Colonic mucosa (tissue), 4 donors: ENCODE data around the gene TNS3. TPM values are rescaled to one million over a fixed set of nuclear protein-coding genes. Genes with fewer than 3 reads are reported as not detected.

Experiments used
- DNase-seq: peaks from one replicate; pipeline ENCODE4 v3.0.0-alpha.2; 2020
- H3K27ac ChIP-seq: fragments of 200-600 bp; one replicate; pipeline ENCODE4 v1.8.0; 2021
- H3K27me3 ChIP-seq: fragments of 200-600 bp; one replicate; pipeline ENCODE4 v1.8.0; 2021
- H3K36me3 ChIP-seq: fragments of 200-600 bp; one replicate; pipeline ENCODE4 v1.8.0; 2021
- H3K4me1 ChIP-seq: fragments of 200-600 bp; one replicate; pipeline ENCODE4 v1.8.0; 2021; ENCODE audit warnings: mild to moderate bottlenecking
- H3K4me3 ChIP-seq: fragments of 200-600 bp; one replicate; pipeline ENCODE4 v1.8.0; 2021
- H3K9ac ChIP-seq, 2 donors: one replicate each; pipeline ENCODE4 v1.7.0; 2013; ENCODE audit warnings: control low read depth in 2 of 2, low read depth in 2 of 2, low read length in 2 of 2
- H3K9me3 ChIP-seq: fragments of 200-600 bp; one replicate; pipeline ENCODE4 v1.8.0; 2021
- CTCF ChIP-seq: fragments of 200-600 bp; IDR thresholded peaks from one replicate; pipeline ENCODE4 v1.8.0; 2022; ENCODE audit warnings: antibody characterized with exemption, mild to moderate bottlenecking
- intact Hi-C: fragments of 100-400 bp; cut with DNase I; formaldehyde crosslinking; loops from one replicate; pipeline ENCODE4 v1.14.1; 2022
- total RNA-seq, 2 donors: library from RNA; stranded (reverse); fragmentation: NEBNext Ultra II Directional in 1 of 2; extraction: Animal tissue kit (Norgen Biotek cat#: 25700) in 1 of 2; gene quantifications; one replicate each; pipeline ENCODE4 v1.2.1, GENCODE V29; 2021
- donor health status: healthy.
- donor health status: DM: no; HTN: no; CAD: no.
- donor health status: DM: no; HTN: no; CAD: no.

The TNS3 gene
- total RNA-seq, 2 donors from 2014 or later: 41.1 to 58.2 TPM

DNA sequence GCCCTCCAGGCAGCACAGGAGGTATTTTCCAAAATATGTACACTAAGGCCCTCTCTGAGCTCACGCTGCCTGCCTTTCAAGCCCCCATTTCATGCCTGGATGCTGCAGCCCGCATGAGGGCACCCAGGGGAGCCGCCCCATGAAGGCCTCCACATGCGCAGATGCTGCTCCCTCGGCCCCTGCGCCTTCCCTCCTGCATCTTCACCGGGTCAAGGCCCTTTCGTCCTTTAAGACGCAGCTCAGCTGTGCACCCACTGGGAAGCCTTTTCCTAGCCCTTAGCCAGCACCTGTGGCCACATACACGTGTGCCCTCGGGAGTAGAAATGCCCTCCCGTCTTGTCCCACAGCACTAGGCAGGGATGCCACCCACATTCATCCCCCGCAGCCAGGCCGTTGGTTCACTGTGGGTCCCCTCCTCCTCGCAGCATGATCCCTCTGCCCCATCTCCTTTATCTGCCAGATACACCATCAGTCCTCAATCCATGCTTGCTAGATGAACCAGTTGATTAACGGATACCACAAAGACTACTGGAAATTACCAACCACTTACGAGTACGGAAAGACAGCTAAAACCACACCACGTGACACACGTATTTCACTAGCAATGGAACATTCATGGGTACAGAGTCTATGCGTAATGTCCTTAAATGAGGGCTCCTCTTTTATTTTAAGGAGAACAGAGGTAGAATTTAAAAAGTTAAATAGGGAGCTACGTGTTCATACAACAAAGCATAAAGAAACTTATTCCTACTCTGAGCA is 278.0 kb downstream of the TNS3 start:
- H3K36me3 ChIP-seq: no peaks in the 10 kb centered on the region
- no peak for TF ChIP-seq CTCF
- no peak overlapping the region for H3K27ac ChIP-seq
- H3K9me3 ChIP-seq: no peaks in the 10 kb centered on the region
- peak; percentile 10 for DNase-seq
- H3K4me1 ChIP-seq: no peaks in the 10 kb centered on the region
- no peaks in the 10 kb centered on the region for H3K27me3 ChIP-seq
- no peak overlapping the region for H3K4me3 ChIP-seq
- intact Hi-C loops: no loop called here
- no peak overlapping the region for H3K9ac ChIP-seq

- no peaks in the 10 kb centered on the region for H3K9me3 ChIP-seq
- no peaks in the 10 kb centered on the region for H3K36me3 ChIP-seq
- H3K4me1 ChIP-seq: no peaks in the 10 kb centered on the region
- DNase-seq: peak; percentile 13
- no peak for TF ChIP-seq CTCF
- H3K9ac ChIP-seq: no peak overlapping the region
- no peak overlapping the region for H3K4me3 ChIP-seq
- H3K27ac ChIP-seq: no peak overlapping the region
- H3K27me3 ChIP-seq: no peaks in the 10 kb centered on the region
- intact Hi-C loops: no loop called here
These were observed 278.8 kb downstream of the TNS3 start for GRCh38 chr7:47303014-47303694.

GRCh38 chr7:47302560-47302959 is 279.4 kb downstream of the TNS3 start:
- no peaks in the 10 kb centered on the region for H3K9me3 ChIP-seq
- no peaks in the 10 kb centered on the region for H3K4me1 ChIP-seq
- H3K4me3 ChIP-seq: no peak overlapping the region
- intact Hi-C loops: no loop called here
- H3K36me3 ChIP-seq: no peaks in the 10 kb centered on the region
- no peak for TF ChIP-seq CTCF
- H3K9ac ChIP-seq: no peak overlapping the region
- no peak overlapping the region for H3K27ac ChIP-seq
- no peaks in the 10 kb centered on the region for H3K27me3 ChIP-seq
- DNase-seq: no peak

GRCh38 chr7:47301657-47302295 is 280.1 kb downstream of the TNS3 start:
- H3K27me3 ChIP-seq: no peaks in the 10 kb centered on the region
- intact Hi-C loops: no loop called here
- H3K4me3 ChIP-seq: no peak overlapping the region
- no peaks in the 10 kb centered on the region for H3K9me3 ChIP-seq
- H3K27ac ChIP-seq: no peak overlapping the region
- no peaks in the 10 kb centered on the region for H3K36me3 ChIP-seq
- TF ChIP-seq CTCF: no peak
- peak; percentile 7 for DNase-seq
- H3K4me1 ChIP-seq: no peaks in the 10 kb centered on the region
- H3K9ac ChIP-seq: no peak overlapping the region

- H3K27me3 ChIP-seq: no peaks in the 10 kb centered on the region
- H3K36me3 ChIP-seq: no peaks in the 10 kb centered on the region
- H3K9me3 ChIP-seq: no peaks in the 10 kb centered on the region
- no peaks in the 10 kb centered on the region for H3K4me1 ChIP-seq
- no peak overlapping the region for H3K4me3 ChIP-seq
- peak; percentile 17 for DNase-seq
- intact Hi-C loops: no loop called here
- no peak for TF ChIP-seq CTCF
- H3K27ac ChIP-seq: no peak overlapping the region
- H3K9ac ChIP-seq: no peak overlapping the region
These were observed 280.8 kb downstream of the TNS3 start for GRCh38 chr7:47301105-47301477.
